ENCODE results near the gene ABCC9. TPM values are rescaled to one million over a fixed set of nuclear protein-coding genes. Genes with fewer than 3 reads are reported as not detected.

ABCC9 gene
- total RNA-seq, 1 donor from 2014 or later: 0.17 TPM

- Histone ChIP-seq H3K4me3 (ENCODE audit: low read depth, low read length) (no peak overlapping the region), H3K27me3 (ENCODE audit: control insufficient read depth, insufficient read depth, low read length) (no peaks in the 10 kb centered on the region), H3K36me3 (ENCODE audit: control insufficient read depth, insufficient read depth, low read length) (no peaks in the 10 kb centered on the region)
- no peak for DNase-seq (ENCODE audit: low read depth)
- TF ChIP-seq CTCF (IDR thresholded peaks at IDR 0.05; ENCODE audit: insufficient read depth, low read length, poor library complexity, severe bottlenecking): no peak
These were observed 181.5 kb downstream of the ABCC9 start for GRCh38 chr12:21759737-21760136.

- H3K36me3 ChIP-seq (ENCODE audit: control insufficient read depth, insufficient read depth, low read length): no peaks in the 10 kb centered on the region
- no peaks in the 10 kb centered on the region for H3K27me3 ChIP-seq (ENCODE audit: control insufficient read depth, insufficient read depth, low read length)
- H3K4me3 ChIP-seq (ENCODE audit: low read depth, low read length): no peak overlapping the region
- no peak for TF ChIP-seq CTCF (IDR thresholded peaks at IDR 0.05; ENCODE audit: insufficient read depth, low read length, poor library complexity, severe bottlenecking)
- DNase-seq (ENCODE audit: low read depth): no peak
These were observed 183.5 kb downstream of the ABCC9 start for GRCh38 chr12:21757735-21758134.

GRCh38 chr12:21756699-21757098 is 184.5 kb downstream of the ABCC9 start:
- TF ChIP-seq CTCF (IDR thresholded peaks at IDR 0.05; ENCODE audit: insufficient read depth, low read length, poor library complexity, severe bottlenecking): no peak
- H3K36me3 ChIP-seq (ENCODE audit: control insufficient read depth, insufficient read depth, low read length): no peaks in the 10 kb centered on the region
- H3K4me3 ChIP-seq (ENCODE audit: low read depth, low read length): no peak overlapping the region
- no peaks in the 10 kb centered on the region for H3K27me3 ChIP-seq (ENCODE audit: control insufficient read depth, insufficient read depth, low read length)
- DNase-seq (ENCODE audit: low read depth): no peak

GRCh38 chr12:21751517-21751916 is 189.7 kb downstream of the ABCC9 start:
- Histone ChIP-seq H3K4me3 (ENCODE audit: low read depth, low read length) (no peak overlapping the region), H3K27me3 (ENCODE audit: control insufficient read depth, insufficient read depth, low read length) (no peaks in the 10 kb centered on the region), H3K36me3 (ENCODE audit: control insufficient read depth, insufficient read depth, low read length) (no peaks in the 10 kb centered on the region)
- no peak for TF ChIP-seq CTCF (IDR thresholded peaks at IDR 0.05; ENCODE audit: insufficient read depth, low read length, poor library complexity, severe bottlenecking)
- no peak for DNase-seq (ENCODE audit: low read depth)

Other genes starting within 250 kb of the ABCC9 start
- gene KCNJ8, start 166.7 kb downstream of the ABCC9 start, total RNA-seq: 0.25 and 0.27 TPM in 2 replicates
- gene CMAS, start 104.8 kb upstream of the ABCC9 start, total RNA-seq: 20.4 and 30.2 TPM in 2 replicates

Data from kidney epithelial cell (primary cell).